HEK293T (cell line): Measurements from ENCODE around the gene AQP6.

Experiments used
- BHLHE40 ChIP-seq: fragments of 450-650 bp; IDR thresholded peaks from 2 replicates; pipeline ENCODE4 v1.6.1; 2016; ENCODE audit warnings: mild to moderate bottlenecking, moderate library complexity, borderline replicate concordance
- FOXA1 ChIP-seq: fragments of 450-650 bp; IDR thresholded peaks from 2 replicates; pipeline ENCODE4 v1.6.1; 2016; ENCODE audit warnings: mild to moderate bottlenecking
- FOXK2 ChIP-seq: fragments of 450-650 bp; IDR thresholded peaks from 2 replicates; pipeline ENCODE4 v1.6.1; 2016; ENCODE audit warnings: mild to moderate bottlenecking
- FOXM1 ChIP-seq: fragments of 450-650 bp; IDR thresholded peaks from 2 replicates; pipeline ENCODE4 v1.6.1; 2017; ENCODE audit warnings: mild to moderate bottlenecking, borderline replicate concordance
- HDGF ChIP-seq: fragments of 450-650 bp; IDR thresholded peaks from 2 replicates; pipeline ENCODE4 v1.6.1; 2017; ENCODE audit warnings: antibody characterized with exemption, borderline replicate concordance
- L3MBTL2 ChIP-seq: fragments of 450-650 bp; conservative IDR thresholded peaks from 2 replicates; pipeline ENCODE4 v1.6.1; 2016; ENCODE audit warnings: mild to moderate bottlenecking
- LEF1 ChIP-seq: fragments of 450-650 bp; IDR thresholded peaks from 2 replicates; pipeline ENCODE4 v1.6.1; 2017; ENCODE audit warnings: mild to moderate bottlenecking, borderline replicate concordance
- NFRKB ChIP-seq: fragments of 450-650 bp; IDR thresholded peaks from 2 replicates; pipeline ENCODE4 v1.6.1; 2016; ENCODE audit warnings: mild to moderate bottlenecking, moderate library complexity
- SP1 ChIP-seq: fragments of 450-650 bp; IDR thresholded peaks from 2 replicates; pipeline ENCODE4 v1.6.1; 2017
- SUZ12 ChIP-seq: fragments of 450-650 bp; IDR thresholded peaks from 2 replicates; pipeline ENCODE4 v1.6.1; 2016; ENCODE audit warnings: mild to moderate bottlenecking
- TARDBP ChIP-seq: fragments of 450-650 bp; IDR thresholded peaks from 2 replicates; pipeline ENCODE4 v1.6.1; 2016
- ZNF384 ChIP-seq: fragments of 450-650 bp; IDR thresholded peaks from 2 replicates; pipeline ENCODE4 v1.6.1; 2016
- TF ChIP-seq, protein P1 (sequence below): fragments of 450-650 bp; IDR thresholded peaks from 2 replicates; pipeline ENCODE4 v1.6.1; 2016

DNA sequence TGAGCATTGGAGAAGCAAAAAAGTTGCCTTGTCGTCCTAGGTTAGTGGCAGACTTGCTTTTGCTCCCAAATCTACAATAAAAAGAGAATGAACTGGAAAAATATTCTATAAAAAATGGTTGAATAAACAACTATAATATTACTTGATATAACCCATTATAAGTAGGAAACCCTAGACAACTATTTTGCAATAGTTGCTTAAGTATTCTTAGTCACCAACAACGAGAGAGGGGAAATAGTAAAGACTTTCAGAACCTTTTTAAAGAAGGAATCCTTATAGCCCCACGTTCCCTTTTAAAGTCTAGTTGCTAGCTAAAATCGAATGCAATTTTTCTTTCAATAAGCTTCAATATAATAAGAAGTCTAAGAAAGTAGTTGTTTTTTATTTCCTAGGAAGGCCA is 17.5 kb downstream of the AQP6 start:
- TF ChIP-seq BHLHE40 (no peak), NFRKB (no peak), SP1 (no peak), FOXK2 (no peak), LEF1 (no peak), FOXM1 (no peak), SUZ12 (no peak), HDGF (no peak), ZNF384 (no peak), L3MBTL2 (no peak), FOXA1 (no peak), TARDBP (no peak)
- TF ChIP-seq, protein P1, sequence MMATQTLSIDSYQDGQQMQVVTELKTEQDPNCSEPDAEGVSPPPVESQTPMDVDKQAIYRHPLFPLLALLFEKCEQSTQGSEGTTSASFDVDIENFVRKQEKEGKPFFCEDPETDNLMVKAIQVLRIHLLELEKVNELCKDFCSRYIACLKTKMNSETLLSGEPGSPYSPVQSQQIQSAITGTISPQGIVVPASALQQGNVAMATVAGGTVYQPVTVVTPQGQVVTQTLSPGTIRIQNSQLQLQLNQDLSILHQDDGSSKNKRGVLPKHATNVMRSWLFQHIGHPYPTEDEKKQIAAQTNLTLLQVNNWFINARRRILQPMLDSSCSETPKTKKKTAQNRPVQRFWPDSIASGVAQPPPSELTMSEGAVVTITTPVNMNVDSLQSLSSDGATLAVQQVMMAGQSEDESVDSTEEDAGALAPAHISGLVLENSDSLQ: no peak
